Measurements from ENCODE around the gene NOL12.
"Not testable (repeated sequence)": the region's sequence is repeated elsewhere in the genome, so short reads cannot be mapped to it uniquely, and the experiment has no call there.

The NOL12 gene

DNA sequence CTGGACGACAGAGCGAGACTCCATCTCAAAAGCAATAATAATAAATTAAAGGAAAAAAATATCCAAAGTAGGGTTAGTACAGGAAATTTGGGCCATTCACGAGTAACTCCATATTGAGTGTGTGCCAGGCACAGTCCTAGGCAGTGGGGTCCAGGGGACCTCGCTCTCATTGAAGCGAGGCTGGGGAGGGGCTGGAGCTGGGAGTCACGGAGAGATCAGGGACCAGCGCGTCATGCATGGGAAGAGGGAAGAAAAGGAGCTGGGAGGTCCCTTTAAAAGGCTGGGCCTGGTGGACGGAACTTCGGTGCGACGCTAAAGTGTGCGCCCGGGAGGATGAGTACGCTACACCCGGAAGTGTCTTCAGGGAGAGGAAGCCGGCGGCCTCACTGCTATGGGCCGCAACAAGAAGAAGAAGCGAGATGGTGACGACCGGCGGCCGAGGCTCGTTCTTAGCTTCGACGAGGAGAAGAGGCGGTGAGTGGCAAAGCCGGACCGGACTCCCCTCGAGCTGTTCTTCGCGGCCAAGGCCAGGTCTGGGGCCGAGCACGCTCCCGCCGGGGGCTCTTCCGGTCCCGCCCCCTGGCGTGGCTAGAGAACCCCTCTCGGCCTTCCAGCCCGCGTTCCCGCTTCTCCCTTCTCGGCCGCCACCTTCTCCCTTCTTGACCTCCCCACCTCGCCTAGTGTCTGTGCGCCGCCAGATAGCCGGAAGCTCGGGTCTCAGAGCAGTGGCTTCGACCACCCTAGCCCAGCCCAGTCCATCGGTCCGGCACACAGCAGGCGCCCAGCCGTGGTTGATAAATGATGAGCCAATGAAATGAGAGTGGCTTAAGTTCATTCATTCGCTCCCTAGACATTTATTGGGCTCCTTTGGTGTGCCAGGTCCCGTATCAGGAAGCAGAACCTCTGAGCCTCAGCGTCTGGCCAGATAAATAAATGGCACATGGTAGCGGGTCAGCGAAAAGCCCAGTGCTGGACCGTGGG, at the start of gene NOL12:
TSS of gene NOL12 (plus strand) at position 342 of the 981 bp plus-strand sequence. CDS start at position 392, 50 bp downstream.
- peak; percentile 78 for DNase-seq

GRCh38 chr22:37636949-37637273, 49.2 kb upstream of the NOL12 start:
- DNase-seq, result no peak

GRCh38 chr22:37638391-37639069, 47.6 kb upstream of the NOL12 start:
- DNase-seq, result no peak

DNA sequence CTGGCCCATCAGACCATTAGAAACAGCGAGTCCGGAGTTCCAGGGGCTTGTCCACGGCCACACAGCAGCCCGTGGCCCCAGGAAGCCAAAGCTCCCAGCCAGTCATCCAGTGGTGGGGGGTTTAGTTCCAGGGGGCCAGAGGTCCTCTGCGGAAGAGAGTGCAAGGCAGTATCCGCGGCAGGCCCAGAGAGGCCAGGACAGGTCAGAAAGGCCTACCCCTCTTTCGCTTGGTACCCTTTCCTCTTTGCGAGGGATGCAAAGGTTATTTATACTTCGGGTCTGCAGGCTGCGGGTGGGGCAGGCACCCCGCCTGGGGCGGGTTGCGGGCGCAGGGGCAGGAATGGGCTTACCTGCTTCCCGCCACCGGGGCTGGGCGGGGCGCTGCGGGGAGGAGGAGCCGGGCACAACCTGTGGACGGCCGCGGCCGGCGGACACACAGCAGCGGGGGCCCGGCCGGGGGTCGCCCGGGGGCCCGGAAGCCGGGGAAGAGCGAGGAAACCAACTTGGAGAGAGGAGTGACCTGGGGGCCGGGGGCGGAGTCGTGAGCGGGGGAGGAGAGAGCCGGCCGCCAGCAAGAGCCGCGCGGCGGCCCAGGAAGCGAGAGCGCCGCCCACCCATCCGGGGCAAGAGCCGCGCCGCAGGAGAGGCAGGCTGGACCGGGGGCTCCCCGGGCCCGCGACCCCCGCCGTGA, 46.9 kb upstream of the NOL12 start, which contains the start of gene SH3BP1:
TSS of gene SH3BP1 (plus strand) at position 600 of the 691 bp plus-strand sequence. CDS start 119 bp downstream, outside the sequence.
- peak; percentile 52 for DNase-seq

DNA sequence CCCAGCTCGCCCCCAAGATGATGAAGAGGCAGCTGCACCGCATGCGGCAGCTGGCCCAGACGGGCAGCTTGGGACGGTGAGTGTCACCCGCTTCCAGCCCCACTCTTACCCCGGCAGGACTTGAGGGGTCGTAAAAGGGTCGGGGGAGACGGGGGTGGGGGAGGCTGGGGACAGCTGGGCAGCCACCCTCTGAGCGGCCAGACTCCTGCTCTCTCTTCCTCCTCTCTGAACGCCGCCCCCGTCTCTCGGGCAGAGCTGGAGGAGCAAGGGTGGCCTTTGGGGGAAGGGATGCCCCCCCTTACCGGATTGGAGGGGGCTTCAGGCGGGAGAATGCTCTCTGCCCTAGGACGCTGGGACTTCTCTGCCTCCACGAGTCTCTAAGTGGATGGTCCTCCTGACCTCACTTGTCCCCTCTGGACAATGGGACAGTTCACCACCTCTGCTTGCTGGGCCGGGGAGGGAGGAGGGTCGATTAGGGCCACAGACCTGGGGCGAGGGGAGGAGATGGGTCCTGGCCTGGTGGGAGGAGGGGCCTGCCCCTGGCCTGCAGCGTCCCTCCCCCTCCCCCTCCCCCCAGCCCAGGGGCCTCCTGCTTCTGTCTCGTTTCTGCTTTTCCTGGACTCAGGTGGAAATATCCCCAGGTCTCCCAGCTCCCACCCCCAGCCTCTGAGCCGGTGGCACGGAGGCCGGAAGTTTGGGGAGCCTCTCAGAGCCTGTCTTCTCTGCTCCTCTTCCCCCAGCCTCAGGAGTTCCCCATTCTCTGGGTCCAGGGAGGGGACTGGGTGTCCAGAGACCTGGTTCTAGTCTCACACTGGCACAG, 46.2 kb upstream of the NOL12 start:
- DNase-seq, result peak; percentile 17

- no peak for DNase-seq
Observed at GRCh38 chr22:37640591-37641560, 45.3 kb upstream of the NOL12 start.

DNA sequence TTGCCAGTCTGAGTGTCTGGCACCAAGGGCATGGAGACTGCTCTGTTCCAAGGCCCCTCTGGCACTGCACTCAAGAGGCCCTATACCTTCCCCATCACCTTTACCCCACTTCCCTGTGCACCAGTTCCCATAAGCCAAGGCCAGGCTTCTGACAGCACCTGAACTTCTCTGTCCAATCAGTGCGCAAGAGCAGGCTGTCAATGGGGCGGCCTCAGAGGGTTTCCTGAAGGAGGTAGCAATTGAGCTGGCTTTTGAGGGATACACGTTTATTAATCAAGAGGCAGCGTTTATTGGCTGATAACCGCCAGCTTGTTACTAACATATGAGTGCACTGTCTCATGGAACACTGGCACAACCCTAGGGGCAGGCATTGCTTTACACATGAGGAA, 44.6 kb upstream of the NOL12 start:
- no peak for DNase-seq

DNA sequence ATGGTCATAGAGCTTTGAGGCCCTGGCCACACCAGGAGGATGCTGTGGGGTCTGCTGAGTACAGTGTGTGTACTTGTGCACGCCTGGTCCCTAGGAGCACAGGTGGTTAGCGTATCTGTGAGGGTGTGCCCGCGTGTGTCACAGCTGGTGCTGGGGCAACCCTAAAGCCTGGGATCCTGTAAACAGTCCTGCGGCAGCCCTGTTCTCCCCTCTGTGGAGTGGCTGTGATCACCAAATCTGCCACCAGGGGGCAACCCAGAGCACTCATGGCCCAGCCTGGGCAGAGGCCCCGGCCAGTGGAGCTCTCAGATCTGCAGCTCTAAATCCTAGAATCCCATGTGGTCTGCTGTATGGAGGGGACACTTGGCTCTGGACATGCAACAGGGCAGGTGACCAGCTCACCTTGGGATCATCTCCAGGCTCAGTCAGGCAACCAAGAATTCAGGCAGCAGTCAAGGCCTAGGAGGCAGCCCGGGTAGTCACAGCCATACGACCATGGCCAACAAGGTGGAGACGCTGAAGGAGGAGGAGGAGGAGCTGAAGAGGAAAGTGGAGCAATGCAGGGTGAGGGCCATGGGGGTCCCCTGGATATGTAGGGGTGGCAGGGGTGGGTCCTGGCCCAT, 42.8 kb upstream of the NOL12 start:
- peak; percentile 62 for DNase-seq

- no peak for DNase-seq
Observed at GRCh38 chr22:37647317-37647716, 38.8 kb upstream of the NOL12 start.

GRCh38 chr22:37647928-37648327, 38.2 kb upstream of the NOL12 start:
- DNase-seq, result no peak

- DNase-seq, result no peak
Observed at GRCh38 chr22:37650463-37651136, 35.5 kb upstream of the NOL12 start.

GRCh38 chr22:37654563-37655251, 31.4 kb upstream of the NOL12 start:
- DNase-seq, result no peak

DNA sequence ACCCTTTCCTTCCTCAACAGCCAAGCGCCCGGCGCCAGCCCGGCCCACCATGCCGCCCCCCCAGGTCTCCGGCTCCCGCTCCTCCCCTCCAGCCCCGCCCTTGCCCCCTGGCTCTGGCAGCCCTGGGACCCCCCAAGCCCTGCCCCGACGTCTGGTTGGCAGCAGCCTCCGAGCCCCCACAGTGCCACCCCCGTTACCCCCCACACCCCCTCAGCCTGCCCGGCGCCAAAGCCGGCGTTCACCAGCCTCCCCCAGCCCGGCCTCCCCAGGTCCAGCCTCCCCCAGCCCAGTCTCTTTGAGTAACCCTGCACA, 30.9 kb upstream of the NOL12 start:
- DNase-seq, result no peak

GRCh38 chr22:37656583-37656982, 29.6 kb upstream of the NOL12 start:
- not testable (repeated sequence) for DNase-seq

- peak; percentile 32 for DNase-seq
Observed at GRCh38 chr22:37657590-37658132, 28.5 kb upstream of the NOL12 start.

DNA sequence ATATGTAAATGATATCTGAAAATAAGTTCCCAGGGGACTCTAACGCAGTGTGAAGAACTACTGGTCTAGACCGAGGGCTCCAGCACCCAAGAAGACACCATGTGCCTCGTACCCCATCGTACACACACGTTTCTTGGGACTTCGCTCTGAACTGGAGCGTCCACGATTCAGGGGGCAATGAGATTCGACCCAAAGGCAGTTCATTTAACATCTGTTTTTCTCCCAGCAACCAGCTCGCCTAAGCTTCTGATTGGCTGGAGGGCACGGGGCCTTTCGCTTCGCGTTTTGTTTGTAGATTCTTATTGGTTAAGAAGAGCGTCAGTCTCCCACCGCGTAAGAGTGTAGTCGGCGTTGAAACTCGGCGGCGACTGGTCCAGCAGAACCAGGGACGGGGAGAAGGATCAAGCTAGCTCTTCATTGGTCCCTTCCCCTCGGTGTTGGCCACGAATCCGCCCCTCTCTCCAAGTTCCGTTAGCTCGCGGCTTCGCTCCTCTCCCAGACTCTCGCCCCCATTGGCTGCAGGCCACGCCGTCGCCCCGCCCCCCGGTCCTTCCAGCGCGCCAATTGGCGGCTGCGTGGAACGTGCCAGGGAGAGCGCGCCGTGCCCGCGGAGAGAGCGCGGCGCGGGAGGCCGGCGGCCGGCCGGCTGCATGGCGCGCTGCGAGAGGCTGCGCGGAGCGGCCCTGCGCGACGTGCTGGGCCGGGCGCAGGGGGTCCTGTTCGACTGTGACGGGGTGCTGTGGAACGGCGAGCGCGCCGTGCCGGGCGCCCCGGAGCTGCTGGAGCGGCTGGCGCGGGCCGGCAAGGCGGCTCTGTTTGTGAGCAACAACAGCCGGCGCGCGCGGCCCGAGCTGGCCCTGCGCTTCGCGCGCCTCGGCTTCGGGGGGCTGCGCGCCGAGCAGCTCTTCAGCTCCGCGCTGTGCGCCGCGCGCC, 27.7 kb upstream of the NOL12 start, which contains the start of gene PDXP:
TSS of gene PDXP (plus strand) at position 591 of the 933 bp plus-strand sequence. CDS start at position 651, 60 bp downstream.
- peak; percentile 96 for DNase-seq

GRCh38 chr22:37659066-37659896, 26.9 kb upstream of the NOL12 start:
- peak; percentile 23 for DNase-seq

Measured in DMS53 (cell line).